ENCODE measurements around the gene ANKRD22. TPM values are rescaled to one million over a fixed set of nuclear protein-coding genes. Genes with fewer than 3 reads are reported as not detected.

Gene ANKRD22
- total RNA-seq: under 1 TPM; 0.29 to 0.73 TPM

DNA sequence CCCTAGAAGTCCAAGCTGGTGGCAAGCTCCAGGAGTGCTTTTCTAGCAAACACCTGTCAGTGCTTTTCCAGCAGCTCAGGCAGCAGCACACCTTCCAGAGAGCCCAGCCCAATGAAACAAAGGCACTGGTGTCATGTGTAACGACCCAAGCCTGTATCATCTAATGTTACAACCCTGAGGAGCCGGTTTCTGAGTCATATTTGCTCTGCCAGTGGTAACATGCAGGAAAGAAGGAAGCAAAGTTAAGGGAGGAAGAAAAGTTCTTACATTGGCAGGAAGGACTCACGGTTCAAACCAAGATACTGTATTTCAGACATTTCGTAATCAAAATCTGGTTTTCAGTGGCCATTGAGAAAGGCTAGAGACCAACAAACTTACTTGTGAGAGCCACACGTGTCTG, at the start of gene ANKRD22:
Gene ANKRD22, minus strand, starts transcription at position 139 of the 400 bp plus-strand sequence. CDS start 237 bp downstream, outside the sequence.
- Mint-ChIP-seq H3K4me3 (peak within 1 kb of the TSS; percentile 28), H3K9me3 (no peaks in the 10 kb centered on the region), H3K36me3 (no peaks in the 10 kb centered on the region), H3K27me3 (no peaks in the 10 kb centered on the region), H3K4me1 (ENCODE audit: low read depth in 2 of 2) (peaks cover 25 to 31% of the 10 kb centered on the region in 2 donors), H3K27ac (no peak within 1 kb of the TSS)
- DNase-seq (ENCODE audit: low spot score) (no peak), ATAC-seq (peak; percentile 67 to 71)

- Mint-ChIP-seq H3K9me3 (no peaks in the 10 kb centered on the region), H3K4me3 (no peak overlapping the region), H3K27me3 (no peaks in the 10 kb centered on the region), H3K27ac (peak overlapping the region in 1 of 2 donors; percentile 75), H3K36me3 (peaks cover 11% of the 10 kb centered on the region), H3K4me1 (ENCODE audit: low read depth in 2 of 2) (peaks cover 37 to 42% of the 10 kb centered on the region in 2 donors)
- ATAC-seq: no peak
- DNase-seq (ENCODE audit: low spot score): no peak
Measured at GRCh38 chr10:88899886-88900285, 48.2 kb upstream of the ANKRD22 start.

DNA sequence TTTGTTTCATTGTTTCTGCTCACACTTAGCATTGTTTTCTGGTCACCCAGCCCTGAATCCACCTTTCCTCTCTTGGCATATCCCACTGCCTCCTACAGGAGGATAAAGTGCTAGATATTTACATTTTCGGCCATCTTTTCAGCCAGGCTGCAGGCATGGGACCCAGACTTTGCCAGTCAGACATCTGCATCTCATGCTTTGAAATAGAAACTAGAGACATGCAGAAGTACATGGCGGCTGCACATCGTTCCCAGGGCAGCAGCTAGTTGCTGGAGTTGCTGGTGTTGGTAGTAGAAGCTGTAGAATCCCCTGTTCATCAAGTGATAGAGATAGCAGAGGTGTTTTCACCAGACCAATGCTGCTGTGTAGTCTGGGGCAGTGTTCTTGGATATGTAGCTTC, 47.1 kb upstream of the ANKRD22 start:
- Mint-ChIP-seq H3K36me3 (peaks cover 10% of the 10 kb centered on the region), H3K4me3 (no peak overlapping the region), H3K9me3 (no peaks in the 10 kb centered on the region)

DNA sequence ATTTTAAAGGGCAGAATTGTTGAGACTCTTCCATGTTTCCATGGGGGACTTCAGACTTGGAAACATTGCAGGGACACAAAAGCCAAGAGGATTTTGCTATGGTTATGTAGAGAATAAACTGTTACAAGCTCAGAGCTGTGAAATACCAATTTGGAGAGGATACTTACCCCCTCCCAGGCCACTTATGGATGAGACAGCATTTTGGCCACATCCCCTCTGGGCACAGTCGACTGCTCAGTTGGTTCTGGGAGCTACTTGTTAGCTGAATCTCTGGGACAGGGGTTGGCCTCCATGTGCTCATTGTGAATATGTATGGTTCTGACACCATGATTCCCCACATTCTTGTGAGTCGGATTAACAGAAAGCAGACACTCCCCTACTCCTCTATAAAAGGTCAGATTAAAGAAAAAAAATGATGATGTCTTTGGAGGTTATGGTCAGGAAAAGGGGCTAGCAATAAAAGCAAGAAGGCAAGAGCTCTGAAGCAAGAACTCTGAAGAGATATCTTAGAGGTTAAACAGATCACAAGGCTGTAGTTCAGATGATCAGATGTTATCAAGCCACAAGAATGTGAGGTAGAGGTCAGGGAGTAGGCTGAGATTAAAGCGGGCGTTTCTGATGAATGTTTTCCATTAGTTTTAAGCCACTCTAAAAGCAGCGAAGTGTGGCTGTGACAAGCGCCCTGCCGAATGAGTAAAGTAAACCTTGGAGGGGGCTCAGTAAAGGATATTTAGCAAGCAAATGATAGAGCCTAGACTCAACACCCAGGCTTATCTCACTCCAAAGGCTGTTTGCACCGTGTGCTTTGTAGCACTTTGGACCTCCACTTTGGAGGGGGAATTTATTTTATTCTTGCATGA, 45.6 kb upstream of the ANKRD22 start:
- no peaks in the 10 kb centered on the region for H3K27me3 Mint-ChIP-seq
- H3K9me3 Mint-ChIP-seq: no peaks in the 10 kb centered on the region
- peak overlapping the region; percentile 48 for H3K4me3 Mint-ChIP-seq
- peak overlapping the region; percentile 34 to 64 for H3K27ac Mint-ChIP-seq
- ATAC-seq (no peak), DNase-seq (ENCODE audit: low spot score) (no peak)
- H3K4me1 Mint-ChIP-seq (ENCODE audit: low read depth in 2 of 2): peaks cover 35 to 40% of the 10 kb centered on the region in 2 donors
- peaks cover 4% of the 10 kb centered on the region for H3K36me3 Mint-ChIP-seq

More for the DNA sequence above, 47.1 kb upstream of the ANKRD22 start:
- no peak overlapping the region for H3K27ac Mint-ChIP-seq
- peaks cover 37 to 42% of the 10 kb centered on the region in 2 donors for H3K4me1 Mint-ChIP-seq (ENCODE audit: low read depth in 2 of 2)
- no peaks in the 10 kb centered on the region for H3K27me3 Mint-ChIP-seq
- ATAC-seq (no peak), DNase-seq (ENCODE audit: low spot score) (no peak)

DNA sequence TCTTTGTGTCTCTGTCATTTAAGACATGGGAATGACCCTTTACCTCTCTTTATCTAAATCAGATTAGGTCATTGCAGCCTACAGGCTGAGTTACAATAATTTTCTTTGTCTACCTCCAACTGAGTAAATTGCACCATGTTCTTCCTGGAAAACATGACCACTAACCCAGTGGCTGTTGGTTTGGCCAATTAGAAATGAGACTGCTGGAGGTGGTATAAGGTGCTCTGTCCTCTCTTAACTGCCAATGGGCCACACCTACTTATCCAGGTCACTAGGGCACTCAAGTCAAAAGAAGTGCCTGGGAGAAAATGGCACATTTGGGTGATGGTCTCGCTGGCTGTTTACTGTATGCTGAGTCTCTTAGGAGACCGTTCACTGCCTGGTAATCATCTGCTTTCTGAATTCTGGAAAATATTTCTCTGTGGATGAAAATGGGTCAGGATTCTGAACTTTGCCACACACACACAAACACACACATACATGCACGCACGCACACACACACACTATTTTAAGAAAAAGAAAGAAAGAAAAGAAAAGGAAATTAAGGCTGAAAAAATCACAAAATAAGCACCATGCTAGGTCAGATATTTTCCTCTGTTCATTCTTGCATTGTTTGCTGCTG, 44.8 kb upstream of the ANKRD22 start:
- Mint-ChIP-seq H3K27me3 (no peaks in the 10 kb centered on the region), H3K4me1 (ENCODE audit: low read depth in 2 of 2) (peaks cover 28 to 36% of the 10 kb centered on the region in 2 donors), H3K27ac (peak overlapping the region; percentile 34 to 64), H3K9me3 (no peaks in the 10 kb centered on the region), H3K4me3 (peak overlapping the region; percentile 48), H3K36me3 (peaks cover 4% of the 10 kb centered on the region)
- DNase-seq (ENCODE audit: low spot score) (no peak), ATAC-seq (peak in 1 of 2 donors; percentile 50)

DNA sequence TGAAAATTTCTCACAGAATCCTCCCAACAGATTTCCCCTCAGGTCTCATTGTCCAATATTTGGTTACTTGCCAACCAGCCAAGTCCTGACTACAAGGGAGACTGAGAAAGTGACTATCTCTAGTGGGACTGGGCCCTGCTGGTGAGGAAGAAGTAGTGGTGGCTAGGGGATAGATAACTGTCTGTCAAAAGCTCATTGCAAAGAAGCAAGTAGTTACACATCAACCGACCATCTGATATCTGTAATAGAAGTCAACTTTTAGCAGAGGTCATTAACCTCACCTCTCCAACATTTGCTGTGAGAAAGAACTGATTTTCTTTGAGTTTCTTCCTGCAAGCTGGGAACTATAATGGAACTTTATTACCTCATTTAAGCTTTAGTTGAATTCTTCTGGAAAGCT, 43.6 kb upstream of the ANKRD22 start:
- Mint-ChIP-seq H3K4me3 (no peak overlapping the region), H3K9me3 (no peaks in the 10 kb centered on the region), H3K27ac (no peak overlapping the region), H3K4me1 (ENCODE audit: low read depth in 2 of 2) (peaks cover 17 to 31% of the 10 kb centered on the region in 2 donors), H3K27me3 (no peaks in the 10 kb centered on the region), H3K36me3 (peaks cover 4% of the 10 kb centered on the region)
- ATAC-seq (no peak), DNase-seq (ENCODE audit: low spot score) (no peak)

GRCh38 chr10:88893611-88894010, 42.0 kb upstream of the ANKRD22 start:
- ATAC-seq (no peak), DNase-seq (ENCODE audit: low spot score) (no peak)
- Mint-ChIP-seq H3K4me1 (ENCODE audit: low read depth in 2 of 2) (peaks cover 23 to 32% of the 10 kb centered on the region in 2 donors), H3K36me3 (no peaks in the 10 kb centered on the region), H3K9me3 (no peaks in the 10 kb centered on the region), H3K27me3 (no peaks in the 10 kb centered on the region), H3K27ac (no peak overlapping the region), H3K4me3 (no peak overlapping the region)

DNA sequence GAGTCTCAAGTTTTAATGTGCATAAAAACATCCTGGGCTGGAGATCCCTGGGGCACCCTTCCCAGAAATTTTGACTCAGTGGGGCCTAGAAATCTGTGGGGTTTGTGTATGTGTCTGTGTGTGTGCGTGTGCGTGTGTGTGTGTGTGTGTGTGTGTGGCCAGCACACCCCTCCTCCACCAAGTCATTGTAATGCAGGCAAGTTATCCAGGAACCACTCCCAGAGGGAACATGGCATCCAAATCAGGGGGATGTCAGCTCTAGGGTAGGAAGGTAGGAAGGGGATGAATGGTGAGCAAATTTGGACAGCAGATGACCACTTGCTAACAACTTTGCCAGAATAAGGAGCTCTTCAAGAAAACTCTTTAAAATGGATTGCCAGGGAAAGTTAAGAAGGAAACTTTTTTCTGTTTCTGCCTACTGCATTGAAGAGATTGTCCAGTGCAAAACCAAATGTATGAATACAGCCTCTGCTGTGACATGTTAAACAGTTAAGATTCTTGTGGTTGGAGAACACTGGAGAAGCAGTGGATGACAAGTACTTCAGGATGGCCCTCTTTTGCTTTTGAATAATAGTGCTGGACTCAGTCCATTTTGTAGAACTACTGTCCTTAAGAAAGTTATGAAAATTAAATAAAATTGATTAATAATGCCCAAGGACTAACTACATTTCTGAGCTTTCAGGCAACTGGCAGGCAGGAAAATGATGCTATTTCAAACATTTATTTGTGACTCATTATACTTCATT, 40.8 kb upstream of the ANKRD22 start:
- Mint-ChIP-seq H3K4me3 (no peak overlapping the region), H3K9me3 (no peaks in the 10 kb centered on the region), H3K4me1 (ENCODE audit: low read depth in 2 of 2) (peaks cover 32 to 34% of the 10 kb centered on the region in 2 donors), H3K27ac (peak overlapping the region in 1 of 2 donors; percentile 53), H3K36me3 (no peaks in the 10 kb centered on the region), H3K27me3 (no peaks in the 10 kb centered on the region)
- no peak for ATAC-seq
- DNase-seq (ENCODE audit: low spot score): no peak

- H3K27me3 Mint-ChIP-seq: no peaks in the 10 kb centered on the region
- ATAC-seq (no peak), DNase-seq (ENCODE audit: low spot score) (no peak)
- H3K4me3 Mint-ChIP-seq: no peak overlapping the region
- no peaks in the 10 kb centered on the region for H3K36me3 Mint-ChIP-seq
- H3K27ac Mint-ChIP-seq: no peak overlapping the region
- H3K9me3 Mint-ChIP-seq: no peaks in the 10 kb centered on the region
- H3K4me1 Mint-ChIP-seq (ENCODE audit: low read depth in 2 of 2): peaks cover 22 to 23% of the 10 kb centered on the region in 2 donors
Measured at GRCh38 chr10:88890681-88891381, 39.2 kb upstream of the ANKRD22 start.

GRCh38 chr10:88889559-88890337, 38.1 kb upstream of the ANKRD22 start:
- Mint-ChIP-seq H3K4me1 (ENCODE audit: low read depth in 2 of 2) (peaks cover 22 to 34% of the 10 kb centered on the region in 2 donors), H3K4me3 (no peak overlapping the region), H3K27me3 (no peaks in the 10 kb centered on the region), H3K9me3 (no peaks in the 10 kb centered on the region), H3K27ac (peak overlapping the region in 1 of 2 donors; percentile 9), H3K36me3 (no peaks in the 10 kb centered on the region)
- DNase-seq (ENCODE audit: low spot score): no peak
- ATAC-seq: no peak

GRCh38 chr10:88888810-88889445, 37.3 kb upstream of the ANKRD22 start:
- DNase-seq (ENCODE audit: low spot score): no peak
- ATAC-seq: no peak
- Mint-ChIP-seq H3K27ac (no peak overlapping the region), H3K36me3 (no peaks in the 10 kb centered on the region), H3K4me1 (ENCODE audit: low read depth in 2 of 2) (peaks cover 26 to 40% of the 10 kb centered on the region in 2 donors), H3K9me3 (no peaks in the 10 kb centered on the region), H3K4me3 (no peak overlapping the region), H3K27me3 (no peaks in the 10 kb centered on the region)

DNA sequence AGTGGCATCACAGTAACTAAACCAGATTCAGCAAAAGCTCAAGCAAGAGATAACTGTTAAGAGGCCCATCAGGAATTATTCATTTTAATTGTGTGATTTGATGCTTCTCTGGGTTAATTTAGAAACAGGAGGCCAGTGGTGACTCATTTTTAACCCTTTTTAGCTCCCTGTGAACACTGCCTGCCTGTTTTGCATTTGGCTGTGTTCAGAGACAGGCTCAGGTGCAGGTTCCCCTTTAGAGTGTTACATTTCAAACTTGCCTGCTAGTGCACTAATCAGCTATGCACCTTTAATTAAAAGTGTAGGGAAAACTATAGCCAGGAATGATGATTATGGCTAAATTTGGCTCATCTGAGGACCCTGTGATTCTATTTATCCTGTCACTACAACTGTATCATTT, 34.9 kb upstream of the ANKRD22 start:
- DNase-seq (ENCODE audit: low spot score) (no peak), ATAC-seq (peak in 1 of 2 donors; percentile 85)
- Mint-ChIP-seq H3K27me3 (no peaks in the 10 kb centered on the region), H3K9me3 (no peaks in the 10 kb centered on the region), H3K4me1 (ENCODE audit: low read depth in 2 of 2) (peaks cover 40 to 63% of the 10 kb centered on the region in 2 donors), H3K4me3 (no peak overlapping the region), H3K27ac (no peak overlapping the region), H3K36me3 (no peaks in the 10 kb centered on the region)
